DOHH2 (cell line): ENCODE results near the gene LCE1F.

ENCODE experiments used
- H3F3A ChIP-seq: fragments of 200-600 bp; sonication (generic), shearing (Covaris generic); 2 replicates; pipeline ENCODE4 v1.6.0; 2016; ENCODE audit warnings: antibody characterized with exemption, mild to moderate bottlenecking; ENCODE audit not compliant: control insufficient read depth, insufficient read depth
- H3K27ac ChIP-seq: fragments of 200-600 bp; sonication (generic); 2 replicates; pipeline ENCODE4 v1.5.1; 2014; ENCODE audit warnings: low read depth, mild to moderate bottlenecking, low read length, moderate library complexity
- H3K27me3 ChIP-seq: fragments of 200-600 bp; sonication (generic); 2 replicates; pipeline ENCODE4 v1.6.1; 2014; ENCODE audit warnings: mild to moderate bottlenecking, low read length, mixed read lengths; ENCODE audit not compliant: control insufficient read depth
- H3K36me3 ChIP-seq: fragments of 200-600 bp; sonication (generic); 2 replicates; pipeline ENCODE4 v1.6.1; 2014; ENCODE audit warnings: mild to moderate bottlenecking, low read length, moderate library complexity, mixed read lengths; ENCODE audit not compliant: control insufficient read depth
- H3K4me1 ChIP-seq: fragments of 200-600 bp; sonication (generic); 2 replicates; pipeline ENCODE4 v1.6.1; 2014; ENCODE audit warnings: mild to moderate bottlenecking, low read length, mixed read lengths; ENCODE audit not compliant: control insufficient read depth
- H3K4me2 ChIP-seq: fragments of 200-600 bp; sonication (generic); 2 replicates; pipeline ENCODE4 v1.6.0; 2014; ENCODE audit warnings: mild to moderate bottlenecking, low read length, moderate library complexity
- H3K4me3 ChIP-seq: fragments of 200-600 bp; sonication (generic); 2 replicates; pipeline ENCODE4 v1.5.1; 2014; ENCODE audit warnings: mild to moderate bottlenecking, low read length, mixed read lengths
- H3K79me2 ChIP-seq: fragments of 200-600 bp; sonication (generic); 2 replicates; pipeline ENCODE4 v1.6.1; 2014; ENCODE audit warnings: mild to moderate bottlenecking, low read length, mixed read lengths; ENCODE audit not compliant: control insufficient read depth
- H3K9me2 ChIP-seq: fragments of 200-600 bp; sonication (generic); replicated peaks from 2 replicates; pipeline ENCODE4 v1.6.1; 2014; ENCODE audit warnings: mild to moderate bottlenecking, low read length, mixed read lengths; ENCODE audit not compliant: control insufficient read depth
- H3K9me3 ChIP-seq: fragments of 200-600 bp; sonication (generic); 2 replicates; pipeline ENCODE4 v1.6.1; 2014; ENCODE audit warnings: antibody characterized with exemption, low read length, mixed read lengths; ENCODE audit not compliant: control insufficient read depth, insufficient read depth
- H4K20me1 ChIP-seq: fragments of 200-600 bp; sonication (generic); 2 replicates; pipeline ENCODE4 v1.6.0; 2014; ENCODE audit warnings: low read depth, mild to moderate bottlenecking, antibody characterized with exemption, low read length, moderate library complexity; ENCODE audit not compliant: control insufficient read depth, insufficient read depth
- CTCF ChIP-seq: fragments of 200-600 bp; sonication (generic); IDR thresholded peaks from one replicate; pipeline ENCODE4 v1.5.1; 2014; ENCODE audit warnings: antibody characterized with exemption, mild to moderate bottlenecking, low read depth, low read length; ENCODE audit not compliant: poor library complexity, severe bottlenecking
- EZH2phosphoT487 ChIP-seq: fragments of 200-600 bp; sonication (generic); IDR thresholded peaks from 2 replicates; pipeline ENCODE4 v1.6.1; 2017; ENCODE audit warnings: borderline replicate concordance, mild to moderate bottlenecking, antibody characterized with exemption, low read length, moderate library complexity, mixed read lengths

LCE1F gene

GRCh38 chr1:152757747-152758146 lies 17.2 kb upstream of the LCE1F start, which contains the start of gene KPRP:
TSS of gene KPRP (plus strand) at chr1:152758025. CDS start at chr1:152759589, 1,564 bp downstream.
- H4K20me1 ChIP-seq, result no peaks in the 10 kb centered on the region
- no peaks in the 10 kb centered on the region for H3K9me3 ChIP-seq
- TF ChIP-seq CTCF, result no peak
- H3K4me2 ChIP-seq, result no peak within 1 kb of the TSS
- no peaks in the 10 kb centered on the region for H3K9me2 ChIP-seq
- no peak within 1 kb of the TSS for H3K27ac ChIP-seq
- H3K79me2 ChIP-seq, result no peaks in the 10 kb centered on the region
- H3K27me3 ChIP-seq, result no peaks in the 10 kb centered on the region
- H3K4me1 ChIP-seq, result no peaks in the 10 kb centered on the region
- H3K4me3 ChIP-seq, result no peak within 1 kb of the TSS
- H3K36me3 ChIP-seq, result no peaks in the 10 kb centered on the region
- no peaks in the 10 kb centered on the region for H3F3A ChIP-seq

- Histone ChIP-seq H3K36me3 (no peaks in the 10 kb centered on the region), H3K4me3 (no peak overlapping the region), H4K20me1 (no peaks in the 10 kb centered on the region), H3K27me3 (no peaks in the 10 kb centered on the region), H3F3A (no peaks in the 10 kb centered on the region), H3K79me2 (no peaks in the 10 kb centered on the region), H3K9me3 (no peaks in the 10 kb centered on the region), H3K27ac (no peak overlapping the region), H3K9me2 (no peaks in the 10 kb centered on the region), H3K4me2 (no peak overlapping the region), H3K4me1 (no peaks in the 10 kb centered on the region)
- TF ChIP-seq EZH2phosphoT487 (no peak), CTCF (no peak)
Measured at GRCh38 chr1:152758636-152759035, 16.3 kb upstream of the LCE1F start.

- no peaks in the 10 kb centered on the region for H3K4me1 ChIP-seq
- no peaks in the 10 kb centered on the region for H3F3A ChIP-seq
- no peaks in the 10 kb centered on the region for H3K36me3 ChIP-seq
- TF ChIP-seq CTCF, result no peak
- no peak for TF ChIP-seq EZH2phosphoT487
- no peaks in the 10 kb centered on the region for H3K9me3 ChIP-seq
- H3K4me3 ChIP-seq, result no peak overlapping the region
- no peaks in the 10 kb centered on the region for H3K27me3 ChIP-seq
- no peak overlapping the region for H3K4me2 ChIP-seq
- H3K79me2 ChIP-seq, result no peaks in the 10 kb centered on the region
- no peaks in the 10 kb centered on the region for H4K20me1 ChIP-seq
- no peaks in the 10 kb centered on the region for H3K9me2 ChIP-seq
- no peak overlapping the region for H3K27ac ChIP-seq
Measured at GRCh38 chr1:152759453-152760173, 15.3 kb upstream of the LCE1F start.
